NB4 (cell line): ENCODE results near the gene PPARGC1A.
A peak's percentile ranks its signal among the peaks of the same experiment; 100 is the strongest.

Source experiments
- DNase-seq: peaks from one replicate; pipeline ENCODE4 v3.0.0; 2010; ENCODE audit warnings: low read depth
- H3K4me3 ChIP-seq: one replicate; pipeline ENCODE4 v1.5.1; 2011; ENCODE audit warnings: mild to moderate bottlenecking, low read depth, low read length, moderate library complexity
- CTCF ChIP-seq: IDR thresholded peaks from one replicate; pipeline ENCODE4 v1.5.1; 2012; ENCODE audit warnings: low read depth, low read length
- MAX ChIP-seq: IDR thresholded peaks from 2 replicates; pipeline ENCODE4 v1.6.1; 2011; ENCODE audit warnings: low read depth, low read length
- MYC ChIP-seq: IDR thresholded peaks from 2 replicates; pipeline ENCODE4 v1.6.1; 2011; ENCODE audit warnings: low read depth, low read length
- POLR2A ChIP-seq: IDR thresholded peaks from 2 replicates; pipeline ENCODE4 v1.6.1; 2011; ENCODE audit warnings: mild to moderate bottlenecking; ENCODE audit not compliant: insufficient read length; ENCODE audit errors: extremely low read depth

PPARGC1A gene

GRCh38 chr4:23811161-23811560 is 78.7 kb downstream of the PPARGC1A start:
- no peak for DNase-seq
- no peak overlapping the region for H3K4me3 ChIP-seq

GRCh38 chr4:23805450-23805851 is 84.4 kb downstream of the PPARGC1A start:
- TF ChIP-seq CTCF (no peak), POLR2A (no peak)
- H3K4me3 ChIP-seq: no peak overlapping the region
- DNase-seq: no peak

More at GRCh38 chr4:23811161-23811560, 78.7 kb downstream of the PPARGC1A start:
- TF ChIP-seq MYC (no peak), MAX (no peak), CTCF (no peak), POLR2A (no peak)

GRCh38 chr4:23789762-23790161 is 100.1 kb downstream of the PPARGC1A start:
- no peak overlapping the region for H3K4me3 ChIP-seq
- TF ChIP-seq MAX: no peak
- TF ChIP-seq MYC: no peak
- TF ChIP-seq CTCF: no peak
- no peak for TF ChIP-seq POLR2A
- DNase-seq: no peak

GRCh38 chr4:23788460-23788859 is 101.4 kb downstream of the PPARGC1A start:
- no peak overlapping the region for H3K4me3 ChIP-seq
- TF ChIP-seq POLR2A (no peak), MYC (no peak), CTCF (no peak), MAX (no peak)
- DNase-seq: peak; percentile 3

- H3K4me3 ChIP-seq: no peak overlapping the region
- no peak for TF ChIP-seq MAX
- TF ChIP-seq POLR2A: no peak
- no peak for TF ChIP-seq CTCF
- no peak for TF ChIP-seq MYC
- DNase-seq: no peak
Observed at GRCh38 chr4:23788027-23788426, 101.8 kb downstream of the PPARGC1A start.

- TF ChIP-seq CTCF (no peak), MAX (no peak), MYC (no peak), POLR2A (no peak)
- DNase-seq: no peak
Observed at GRCh38 chr4:23782778-23783437, 106.9 kb downstream of the PPARGC1A start.

More at GRCh38 chr4:23782778-23783437, 106.9 kb downstream of the PPARGC1A start:
- no peak overlapping the region for H3K4me3 ChIP-seq
